CD4-positive, alpha-beta T cell treated with Interleukin-6 at 100 ng/mL for 8 hours (primary cell): ENCODE results near the gene SLC38A7.

Experiments used
- DNase-seq: peaks from one replicate; pipeline ENCODE4 v3.0.0-alpha.2; 2020; ENCODE audit warnings: mixed read lengths, low spot score

The SLC38A7 gene

GRCh38 chr16:58636466-58636865 lies 48.1 kb downstream of the SLC38A7 start:
- no peak for DNase-seq

GRCh38 chr16:58635502-58635901 lies 49.1 kb downstream of the SLC38A7 start:
- DNase-seq, result no peak

GRCh38 chr16:58634265-58634802 lies 50.2 kb downstream of the SLC38A7 start:
- DNase-seq, result no peak

- DNase-seq, result peak; percentile 98
These were observed 54.6 kb downstream of the SLC38A7 start, which contains the start of gene CNOT1 for GRCh38 chr16:58629733-58630640. Gene CNOT1 (minus strand): TSS chr16:58629826. CDS start chr16:58599337, 30,489 bp downstream.

- DNase-seq, result peak; percentile 44
These were observed 55.5 kb downstream of the SLC38A7 start for GRCh38 chr16:58628845-58629732.

- no peak for DNase-seq
These were observed 60.4 kb downstream of the SLC38A7 start for GRCh38 chr16:58624209-58624608.

- DNase-seq, result no peak
These were observed 64.2 kb downstream of the SLC38A7 start for GRCh38 chr16:58620396-58620795.

GRCh38 chr16:58615280-58615679 lies 69.3 kb downstream of the SLC38A7 start:
- no peak for DNase-seq
